Neural progenitor cell (in vitro differentiated cells): ENCODE results near the gene IRS1. TPM values are rescaled to one million over a fixed set of nuclear protein-coding genes. Genes with fewer than 3 reads are reported as not detected.

Experiments used
- DNase-seq: peaks from one replicate; pipeline ENCODE4 v3.0.0-alpha.2; 2016; ENCODE audit warnings: low spot score
- H2AFZ ChIP-seq: fragments of 200-600 bp; sonication (generic); replicated peaks from 2 replicates; pipeline ENCODE4 v1.6.1; 2016; ENCODE audit warnings: antibody characterized with exemption
- H3F3A ChIP-seq: fragments of 200-600 bp; sonication (generic); 2 replicates; pipeline ENCODE4 v1.6.1; 2016; ENCODE audit warnings: antibody characterized with exemption, low read depth
- H3K27ac ChIP-seq: fragments of 200-600 bp; sonication (generic); 2 replicates; pipeline ENCODE4 v1.5.1; 2016; ENCODE audit warnings: mild to moderate bottlenecking
- H3K27me3 ChIP-seq: fragments of 200-600 bp; sonication (generic); 2 replicates; pipeline ENCODE4 v1.6.1; 2016; ENCODE audit warnings: mild to moderate bottlenecking, moderate library complexity
- H3K36me3 ChIP-seq: fragments of 200-600 bp; sonication (generic); 2 replicates; pipeline ENCODE4 v1.5.1; 2016
- H3K4me1 ChIP-seq: fragments of 200-600 bp; sonication (generic); 2 replicates; pipeline ENCODE4 v1.6.1; 2016; ENCODE audit warnings: mixed run types
- H3K4me2 ChIP-seq: fragments of 200-600 bp; sonication (generic); 2 replicates; pipeline ENCODE4 v1.6.1; 2016
- H3K4me3 ChIP-seq: fragments of 200-600 bp; sonication (generic); 2 replicates; pipeline ENCODE4 v1.5.1; 2016
- H3K79me2 ChIP-seq: fragments of 200-600 bp; sonication (generic); 2 replicates; pipeline ENCODE4 v1.6.1; 2016; ENCODE audit warnings: low read depth
- H3K9ac ChIP-seq: fragments of 200-600 bp; sonication (generic); 2 replicates; pipeline ENCODE4 v1.6.1; 2016
- H3K9me3 ChIP-seq: fragments of 200-600 bp; sonication (generic); 2 replicates; pipeline ENCODE4 v1.5.1; 2016; ENCODE audit warnings: low read depth
- H4K20me1 ChIP-seq: fragments of 200-600 bp; sonication (generic); 2 replicates; pipeline ENCODE4 v1.6.1; 2016; ENCODE audit warnings: low read depth
- H3K27ac Mint-ChIP-seq: 3 replicates; pipeline ENCODE4 v1.8.0; 2021; ENCODE audit warnings: mixed read lengths
- H3K27me3 Mint-ChIP-seq: 2 replicates; pipeline ENCODE4 v1.8.0; 2022; ENCODE audit warnings: low read depth, mild to moderate bottlenecking, inconsistent platforms, moderate library complexity, mixed read lengths; ENCODE audit not compliant: insufficient read depth
- H3K36me3 Mint-ChIP-seq: 3 replicates; pipeline ENCODE4 v1.8.0; 2021; ENCODE audit warnings: mixed read lengths
- H3K4me1 Mint-ChIP-seq: 3 replicates; pipeline ENCODE4 v1.8.0; 2021; ENCODE audit warnings: mixed read lengths
- H3K4me3 Mint-ChIP-seq: 3 replicates; pipeline ENCODE4 v1.8.0; 2021; ENCODE audit warnings: mild to moderate bottlenecking, moderate library complexity, mixed read lengths
- H3K9me3 Mint-ChIP-seq: 3 replicates; pipeline ENCODE4 v1.8.0; 2020; ENCODE audit warnings: mixed read lengths
- CTCF ChIP-seq: fragments of 200-600 bp; sonication (generic); IDR thresholded peaks from 2 replicates; pipeline ENCODE4 v1.5.1; 2017; ENCODE audit warnings: antibody characterized with exemption, mild to moderate bottlenecking
- EZH2 ChIP-seq: fragments of 200-600 bp; sonication (generic); IDR thresholded peaks from 2 replicates; pipeline ENCODE4 v1.6.1; 2017; ENCODE audit warnings: antibody characterized with exemption, mild to moderate bottlenecking, moderate library complexity
- EZH2phosphoT487 ChIP-seq: fragments of 200-600 bp; sonication (generic); IDR thresholded peaks from 2 replicates; pipeline ENCODE4 v1.6.1; 2017; ENCODE audit warnings: antibody characterized with exemption
- total RNA-seq: library from RNA; depleted of rRNA; stranded (reverse); fragments of >200 nt; gene quantifications from 2 replicates; pipeline ENCODE4 v1.2.3, GENCODE V29; 2015; ENCODE audit warnings: low replicate concordance

IRS1 gene
- total RNA-seq, 1 donor from 2014 or later: 8.4 TPM

- H3K4me1 ChIP-seq: peaks cover 32% of the 10 kb centered on the region
- H3K36me3 ChIP-seq: no peaks in the 10 kb centered on the region
- H3K27me3 ChIP-seq: no peaks in the 10 kb centered on the region
- peaks cover 4% of the 10 kb centered on the region for H3K79me2 ChIP-seq
- H3K9ac ChIP-seq: no peak overlapping the region
- H3K4me2 ChIP-seq: no peak overlapping the region
- no peak overlapping the region for H3K4me3 Mint-ChIP-seq
- H3K27ac ChIP-seq: no peak overlapping the region
- H3K9me3 Mint-ChIP-seq: peaks cover 2% of the 10 kb centered on the region
- H3F3A ChIP-seq: no peaks in the 10 kb centered on the region
- no peak for DNase-seq
- H3K27me3 Mint-ChIP-seq: no peaks in the 10 kb centered on the region
- H2AFZ ChIP-seq: no peak overlapping the region
- H4K20me1 ChIP-seq: no peaks in the 10 kb centered on the region
- peaks cover 42% of the 10 kb centered on the region for H3K36me3 Mint-ChIP-seq
- H3K9me3 ChIP-seq: no peaks in the 10 kb centered on the region
- H3K27ac Mint-ChIP-seq: no peak overlapping the region
- H3K4me3 ChIP-seq: no peak overlapping the region
- TF ChIP-seq EZH2phosphoT487 (no peak), EZH2 (no peak), CTCF (no peak)
- peaks cover 19% of the 10 kb centered on the region for H3K4me1 Mint-ChIP-seq
Observed at GRCh38 chr2:226732478-226733188, 67.0 kb downstream of the IRS1 start.

GRCh38 chr2:226730481-226730880 lies 69.1 kb downstream of the IRS1 start:
- no peaks in the 10 kb centered on the region for H3K79me2 ChIP-seq
- Mint-ChIP-seq H3K4me1 (peaks cover 18% of the 10 kb centered on the region), H3K9me3 (no peaks in the 10 kb centered on the region), H3K27me3 (no peaks in the 10 kb centered on the region), H3K27ac (peak overlapping the region; percentile 40), H3K36me3 (peaks cover 30% of the 10 kb centered on the region), H3K4me3 (no peak overlapping the region)
- H2AFZ ChIP-seq: no peak overlapping the region
- H3K27ac ChIP-seq: no peak overlapping the region
- TF ChIP-seq CTCF: peak; percentile 15
- TF ChIP-seq EZH2phosphoT487: no peak
- no peak overlapping the region for H3K9ac ChIP-seq
- H3F3A ChIP-seq: no peaks in the 10 kb centered on the region
- no peaks in the 10 kb centered on the region for H4K20me1 ChIP-seq
- no peak overlapping the region for H3K4me3 ChIP-seq
- H3K9me3 ChIP-seq: no peaks in the 10 kb centered on the region
- no peaks in the 10 kb centered on the region for H3K36me3 ChIP-seq
- peak; percentile 42 for DNase-seq
- H3K4me1 ChIP-seq: peaks cover 24% of the 10 kb centered on the region
- no peaks in the 10 kb centered on the region for H3K27me3 ChIP-seq
- no peak overlapping the region for H3K4me2 ChIP-seq

GRCh38 chr2:226728996-226729395 lies 70.6 kb downstream of the IRS1 start:
- Histone ChIP-seq H3F3A (no peaks in the 10 kb centered on the region), H3K9me3 (no peaks in the 10 kb centered on the region), H3K4me1 (peaks cover 10% of the 10 kb centered on the region), H3K27me3 (no peaks in the 10 kb centered on the region), H2AFZ (no peak overlapping the region), H3K4me2 (no peak overlapping the region), H3K36me3 (no peaks in the 10 kb centered on the region), H3K9ac (no peak overlapping the region), H3K27ac (no peak overlapping the region), H3K4me3 (no peak overlapping the region), H4K20me1 (no peaks in the 10 kb centered on the region), H3K79me2 (no peaks in the 10 kb centered on the region)
- TF ChIP-seq EZH2phosphoT487: no peak
- no peak for TF ChIP-seq CTCF
- TF ChIP-seq EZH2: no peak
- no peak overlapping the region for H3K4me3 Mint-ChIP-seq
- no peaks in the 10 kb centered on the region for H3K9me3 Mint-ChIP-seq
- no peak overlapping the region for H3K27ac Mint-ChIP-seq
- H3K4me1 Mint-ChIP-seq: peaks cover 28% of the 10 kb centered on the region
- H3K27me3 Mint-ChIP-seq: no peaks in the 10 kb centered on the region
- DNase-seq: no peak
- H3K36me3 Mint-ChIP-seq: peaks cover 18% of the 10 kb centered on the region
